GM12878 (cell line): ENCODE data around the gene TRPM1. TPM values are rescaled to one million over a fixed set of nuclear protein-coding genes. Genes with fewer than 3 reads are reported as not detected.

Experiments used
- ATAC-seq: fragments of 200-7000 bp; cut with Tn5 transposase; 3 replicates; pipeline ENCODE4 v1.9.1; 2020; ENCODE audit warnings: mild to moderate bottlenecking, moderate library complexity
- BruUV-seq: library from RNA; stranded (reverse); fragments of 400-500 nt; replicated peaks from 2 replicates; lab custom pipeline; 2021; lab: Mats Ljungman, UMichigan
- CTCF ChIA-PET: fragments of 300-600 bp; sonication (Branson Sonifier 250); formaldehyde crosslinking; extraction: SDS; loops from one replicate; lab custom pipeline; 2021; ENCODE audit warnings: inconsistent platforms; lab: Yijun Ruan, JAX
- POLR2A ChIA-PET: fragments of 350-600 bp; formaldehyde crosslinking; extraction: SDS; loops from one replicate; lab custom pipeline; 2021; ENCODE audit warnings: inconsistent platforms; lab: Charles Lee
- RAD21 ChIA-PET: fragments of 300-600 bp; sonication (Branson Sonifier 250); formaldehyde crosslinking; loops from one replicate; lab custom pipeline; 2023; ENCODE audit warnings: antibody characterized with exemption; ENCODE audit not compliant: unreplicated experiment; lab: Charles Lee
- SMC1A ChIA-PET: fragments of 300-600 bp; sonication (Branson Sonifier 250); formaldehyde crosslinking; loops from one replicate; lab custom pipeline; 2023; ENCODE audit not compliant: unreplicated experiment, uncharacterized antibody; lab: Charles Lee
- DNase-seq: peaks from one replicate; pipeline ENCODE4 v3.0.0-alpha.2; 2011; ENCODE audit warnings: low read depth, low spot score
- FAIRE-seq: peaks from 3 replicates; lab custom pipeline; 2011; peaks lifted over from hg19 to GRCh38; lab: Jason Lieb, UNC
- H2AFZ ChIP-seq: 2 replicates; pipeline ENCODE4 v1.6.0; 2011; ENCODE audit warnings: low read depth, low read length, control low read depth; ENCODE audit not compliant: control insufficient read depth
- H3K27ac ChIP-seq: 2 replicates; pipeline ENCODE4 v1.5.1; 2011; ENCODE audit warnings: control low read depth; ENCODE audit not compliant: control insufficient read depth, insufficient read depth
- H3K27me3 ChIP-seq, 2 experiments: replicated peaks in 1 of 2; 2 replicates each; pipeline versions ENCODE4 v1.6.0 to v1.6.1; 2011; ENCODE audit warnings: low read length in 1 of 2; ENCODE audit not compliant: control insufficient read depth in 2 of 2, insufficient read depth in 2 of 2
- H3K36me3 ChIP-seq, 2 experiments: 2 replicates each; pipeline ENCODE4 v1.5.1; 2011; ENCODE audit warnings: low read length in 1 of 2; ENCODE audit not compliant: control insufficient read depth in 2 of 2, insufficient read depth in 2 of 2
- H3K4me1 ChIP-seq: 2 replicates; pipeline ENCODE4 v1.6.1; 2011; ENCODE audit warnings: mild to moderate bottlenecking, low read length, moderate library complexity, mixed read lengths; ENCODE audit not compliant: control insufficient read depth, insufficient read depth
- H3K4me2 ChIP-seq: 2 replicates; pipeline ENCODE4 v1.6.0; 2011; ENCODE audit warnings: control low read depth; ENCODE audit not compliant: control insufficient read depth, insufficient read depth
- H3K4me3 ChIP-seq: fragments of 200-600 bp; sonication (generic); 2 replicates; pipeline ENCODE4 v1.5.1; 2016
- H3K79me2 ChIP-seq: 2 replicates; pipeline ENCODE4 v1.6.0; 2011; ENCODE audit warnings: low read length; ENCODE audit not compliant: control insufficient read depth, insufficient read depth
- H3K9ac ChIP-seq: 2 replicates; pipeline ENCODE4 v1.8.0; 2011; ENCODE audit warnings: low read length, control low read depth, mixed read lengths; ENCODE audit not compliant: control insufficient read depth, insufficient read depth
- H3K9me3 ChIP-seq: replicated peaks from 3 replicates; pipeline ENCODE4 v1.5.1; 2011; ENCODE audit warnings: mild to moderate bottlenecking, low read length; ENCODE audit not compliant: control insufficient read depth, insufficient read depth
- H4K20me1 ChIP-seq: 2 replicates; pipeline ENCODE4 v1.6.0; 2011; ENCODE audit not compliant: control insufficient read depth, insufficient read depth
- CEBPB ChIP-seq, 2 experiments: fragments of 150-350 bp in 1 of 2; IDR thresholded peaks; 2 replicates each; pipeline ENCODE4 v1.6.1; 2012 to 2014; ENCODE audit warnings: low read depth in 2 of 2, low read length in 2 of 2, borderline replicate concordance in 1 of 2, inconsistent platforms in 1 of 2
- CREM ChIP-seq: IDR thresholded peaks from 2 replicates; pipeline ENCODE4 v1.6.1; 2014; ENCODE audit warnings: antibody characterized with exemption, low read depth
- HCFC1 ChIP-seq: fragments of 150-350 bp; IDR thresholded peaks from 2 replicates; pipeline ENCODE4 v1.6.1; 2014; ENCODE audit warnings: low read length
- IKZF1 ChIP-seq: fragments of 450-650 bp; conservative IDR thresholded peaks from 2 replicates; pipeline ENCODE4 v1.6.1; 2017; ENCODE audit warnings: antibody characterized with exemption, mild to moderate bottlenecking
- JUNB ChIP-seq: IDR thresholded peaks from 2 replicates; pipeline ENCODE4 v1.6.1; 2016; ENCODE audit warnings: antibody characterized with exemption, mild to moderate bottlenecking
- POLR2A ChIP-seq: IDR thresholded peaks from 2 replicates; pipeline ENCODE4 v1.6.1; 2011; ENCODE audit warnings: low read depth, mild to moderate bottlenecking, low read length
- POLR2AphosphoS2 ChIP-seq: IDR thresholded peaks from 2 replicates; pipeline ENCODE4 v1.6.1; 2011; ENCODE audit warnings: low read depth, mild to moderate bottlenecking, low read length, improper control_type of control experiment, moderate library complexity
- RAD21 ChIP-seq: IDR thresholded peaks from 2 replicates; pipeline ENCODE4 v1.6.1; 2011; ENCODE audit warnings: mild to moderate bottlenecking, low read depth, low read length, moderate library complexity; ENCODE audit not compliant: insufficient read depth
- SIN3A ChIP-seq: IDR thresholded peaks from 2 replicates; pipeline ENCODE4 v1.6.1; 2012; ENCODE audit warnings: low read depth, low read length, improper control_type of control experiment
- SMAD5 ChIP-seq: IDR thresholded peaks from 2 replicates; pipeline ENCODE4 v1.6.1; 2016; ENCODE audit warnings: antibody characterized with exemption, low read depth
- SMARCA5 ChIP-seq: fragments of 450-650 bp; IDR thresholded peaks from 2 replicates; pipeline ENCODE4 v1.6.1; 2017; ENCODE audit warnings: mild to moderate bottlenecking
- SMC3 ChIP-seq: IDR thresholded peaks from 2 replicates; pipeline ENCODE4 v1.6.1; 2011; ENCODE audit warnings: low read length, improper control_type of control experiment, borderline replicate concordance
- TARDBP ChIP-seq: IDR thresholded peaks from 2 replicates; pipeline ENCODE4 v1.6.1; 2016; ENCODE audit warnings: borderline replicate concordance
- TBL1XR1 ChIP-seq: IDR thresholded peaks from 2 replicates; pipeline ENCODE4 v1.6.1; 2012; ENCODE audit warnings: low read depth, low read length, improper control_type of control experiment
- YBX1 ChIP-seq: fragments of 450-650 bp; IDR thresholded peaks from 2 replicates; pipeline ENCODE4 v1.6.1; 2016; ENCODE audit warnings: antibody characterized with exemption
- ZNF384 ChIP-seq: IDR thresholded peaks from 2 replicates; pipeline ENCODE4 v1.6.1; 2012; ENCODE audit warnings: low read depth, mild to moderate bottlenecking, low read length, improper control_type of control experiment, borderline replicate concordance
- ZSCAN29 ChIP-seq: fragments of 450-650 bp; IDR thresholded peaks from 2 replicates; pipeline ENCODE4 v1.6.1; 2017; ENCODE audit warnings: mild to moderate bottlenecking, moderate library complexity
- WGBS: methylation state at CpG from one replicate; pipeline ENCODE4 v1.1.6; 2016; ENCODE audit warnings: low lambda C conversion rate; ENCODE audit not compliant: insufficient replicate concordance, insufficient coverage; ENCODE audit errors: missing lambda C conversion rate; 5-methylcytosine and 5-hydroxymethylcytosine counted together
- in situ Hi-C: fragments of 300-500 bp; cut with MboI; formaldehyde crosslinking; loops from 9 replicates; pipeline ENCODE4 v1.14.3; 2018; ENCODE audit warnings: mixed read lengths
- intact Hi-C: fragments of 100-400 bp; cut with micrococcal nuclease; formaldehyde crosslinking; loops from one replicate; pipeline ENCODE4 v1.14.2; 2022; ENCODE audit not compliant: unreplicated experiment
- polyA plus RNA-seq, 11 experiments: library from polyadenylated mRNA; depleted of rRNA in 4 of 11; unstranded in 6 of 11; stranded (reverse) in 5 of 11; fragments of >200 nt; fragmentation: Nextera tagmentation in 4 of 11; fragmentation: Illumina TruSeq in 1 of 11; extraction: Ambion mirVana in 4 of 11; extraction: Trizol in 1 of 11; gene quantifications; 1 replicate in 1 of 11; 2 replicates in 10 of 11; pipeline versions ENCODE4 v1.2.1 to v1.2.3, GENCODE V29; 2011 to 2016; ENCODE audit warnings: inconsistent platforms in 2 of 11, missing spikeins in 2 of 11, low read depth in 1 of 11
- total RNA-seq, 4 experiments: library from RNA; depleted of rRNA in 3 of 4; stranded (reverse); fragments of >200 nt in 3 of 4; fragmentation: Illumina TruSeq in 1 of 4; extraction: Trizol in 1 of 4; gene quantifications; 2 replicates each; pipeline versions ENCODE4 v1.2.1 to v1.2.3, GENCODE V29; 2013 to 2021
- TF ChIP-seq, protein P1 (sequence below): fragments of 450-650 bp; IDR thresholded peaks from 2 replicates; pipeline ENCODE4 v1.6.1; 2017; ENCODE audit warnings: antibody characterized with exemption, mild to moderate bottlenecking, moderate library complexity
- TF ChIP-seq, protein P2 (sequence below): fragments of 450-650 bp; IDR thresholded peaks from 2 replicates; pipeline ENCODE4 v1.6.1; 2017; ENCODE audit warnings: mild to moderate bottlenecking, moderate library complexity

TRPM1 gene
- total and polyA plus RNA-seq, 10 of the 15 experiments (the other 5 are each of a cell fraction or from before 2014, with no cell fraction given): 0.01 to 0.10 (median 0.05) TPM; not detected in 4

DNA sequence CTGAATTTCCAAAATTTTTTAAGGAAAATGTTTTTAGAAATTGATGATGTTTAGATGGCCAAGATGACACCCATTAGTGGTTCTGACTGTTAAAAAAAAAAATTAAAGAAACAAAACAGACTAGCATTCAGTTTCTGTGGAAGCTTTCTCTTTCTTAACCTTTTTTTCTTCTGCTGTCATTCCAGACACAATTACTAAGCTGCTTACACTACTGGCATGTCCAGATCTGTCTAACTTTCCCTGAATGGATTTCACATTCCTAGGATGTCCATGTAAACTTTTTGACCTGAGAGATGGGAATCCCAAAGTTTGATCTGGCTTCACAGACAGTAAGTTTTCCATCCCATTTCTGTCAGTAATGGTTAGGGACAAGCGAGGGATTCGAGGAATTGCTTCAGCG lies 99.8 kb downstream of the TRPM1 start:
- H3K4me3 ChIP-seq: no peak overlapping the region
- H3K4me1 ChIP-seq: peaks cover 19% of the 10 kb centered on the region
- POLR2A ChIA-PET: no interaction called here
- WGBS: 97% methylated on average over 3 of the region's 3 CpGs
- in situ Hi-C loops: loop anchor here (10.0 kb wide), 1 partner anchor 333 kb away; no protein-coding TSS in a partner anchor
- no peak overlapping the region for H3K27ac ChIP-seq
- BruUV-seq: no TSS peak
- H3K4me2 ChIP-seq: no peak overlapping the region
- no peaks in the 10 kb centered on the region for H3K9me3 ChIP-seq
- CTCF ChIA-PET: no interaction called here
- FAIRE-seq (no peak), ATAC-seq (no peak), DNase-seq (no peak)
- intact Hi-C loops: loop anchor here (10.0 kb wide), 1 partner anchor 323 kb away; the partner anchor contains the start of gene KLF13
- H3K9ac ChIP-seq: no peak overlapping the region
- RAD21 ChIA-PET: no interaction called here
- H4K20me1 ChIP-seq: no peaks in the 10 kb centered on the region
- H3K79me2 ChIP-seq: no peaks in the 10 kb centered on the region
- H3K36me3 ChIP-seq: no peaks in the 10 kb centered on the region
- no peak overlapping the region for H2AFZ ChIP-seq
- TF ChIP-seq SMAD5 (no peak), POLR2A (no peak), ZNF384 (no peak), IKZF1 (no peak), SIN3A (no peak), SMARCA5 (no peak), RAD21 (no peak), JUNB (no peak), POLR2AphosphoS2 (no peak), SMC3 (no peak), CEBPB (IDR thresholded peaks at IDR 0.05; ENCODE audit: borderline replicate concordance in 1 of 2, low read depth in 2 of 2, low read length in 2 of 2) (no peak), YBX1 (no peak), ZSCAN29 (no peak), TBL1XR1 (no peak), TARDBP (no peak), CREM (no peak), HCFC1 (no peak)
- TF ChIP-seq, protein P1, sequence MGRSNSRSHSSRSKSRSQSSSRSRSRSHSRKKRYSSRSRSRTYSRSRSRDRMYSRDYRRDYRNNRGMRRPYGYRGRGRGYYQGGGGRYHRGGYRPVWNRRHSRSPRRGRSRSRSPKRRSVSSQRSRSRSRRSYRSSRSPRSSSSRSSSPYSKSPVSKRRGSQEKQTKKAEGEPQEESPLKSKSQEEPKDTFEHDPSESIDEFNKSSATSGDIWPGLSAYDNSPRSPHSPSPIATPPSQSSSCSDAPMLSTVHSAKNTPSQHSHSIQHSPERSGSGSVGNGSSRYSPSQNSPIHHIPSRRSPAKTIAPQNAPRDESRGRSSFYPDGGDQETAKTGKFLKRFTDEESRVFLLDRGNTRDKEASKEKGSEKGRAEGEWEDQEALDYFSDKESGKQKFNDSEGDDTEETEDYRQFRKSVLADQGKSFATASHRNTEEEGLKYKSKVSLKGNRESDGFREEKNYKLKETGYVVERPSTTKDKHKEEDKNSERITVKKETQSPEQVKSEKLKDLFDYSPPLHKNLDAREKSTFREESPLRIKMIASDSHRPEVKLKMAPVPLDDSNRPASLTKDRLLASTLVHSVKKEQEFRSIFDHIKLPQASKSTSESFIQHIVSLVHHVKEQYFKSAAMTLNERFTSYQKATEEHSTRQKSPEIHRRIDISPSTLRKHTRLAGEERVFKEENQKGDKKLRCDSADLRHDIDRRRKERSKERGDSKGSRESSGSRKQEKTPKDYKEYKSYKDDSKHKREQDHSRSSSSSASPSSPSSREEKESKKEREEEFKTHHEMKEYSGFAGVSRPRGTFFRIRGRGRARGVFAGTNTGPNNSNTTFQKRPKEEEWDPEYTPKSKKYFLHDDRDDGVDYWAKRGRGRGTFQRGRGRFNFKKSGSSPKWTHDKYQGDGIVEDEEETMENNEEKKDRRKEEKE: no peak
- TF ChIP-seq, protein P2, sequence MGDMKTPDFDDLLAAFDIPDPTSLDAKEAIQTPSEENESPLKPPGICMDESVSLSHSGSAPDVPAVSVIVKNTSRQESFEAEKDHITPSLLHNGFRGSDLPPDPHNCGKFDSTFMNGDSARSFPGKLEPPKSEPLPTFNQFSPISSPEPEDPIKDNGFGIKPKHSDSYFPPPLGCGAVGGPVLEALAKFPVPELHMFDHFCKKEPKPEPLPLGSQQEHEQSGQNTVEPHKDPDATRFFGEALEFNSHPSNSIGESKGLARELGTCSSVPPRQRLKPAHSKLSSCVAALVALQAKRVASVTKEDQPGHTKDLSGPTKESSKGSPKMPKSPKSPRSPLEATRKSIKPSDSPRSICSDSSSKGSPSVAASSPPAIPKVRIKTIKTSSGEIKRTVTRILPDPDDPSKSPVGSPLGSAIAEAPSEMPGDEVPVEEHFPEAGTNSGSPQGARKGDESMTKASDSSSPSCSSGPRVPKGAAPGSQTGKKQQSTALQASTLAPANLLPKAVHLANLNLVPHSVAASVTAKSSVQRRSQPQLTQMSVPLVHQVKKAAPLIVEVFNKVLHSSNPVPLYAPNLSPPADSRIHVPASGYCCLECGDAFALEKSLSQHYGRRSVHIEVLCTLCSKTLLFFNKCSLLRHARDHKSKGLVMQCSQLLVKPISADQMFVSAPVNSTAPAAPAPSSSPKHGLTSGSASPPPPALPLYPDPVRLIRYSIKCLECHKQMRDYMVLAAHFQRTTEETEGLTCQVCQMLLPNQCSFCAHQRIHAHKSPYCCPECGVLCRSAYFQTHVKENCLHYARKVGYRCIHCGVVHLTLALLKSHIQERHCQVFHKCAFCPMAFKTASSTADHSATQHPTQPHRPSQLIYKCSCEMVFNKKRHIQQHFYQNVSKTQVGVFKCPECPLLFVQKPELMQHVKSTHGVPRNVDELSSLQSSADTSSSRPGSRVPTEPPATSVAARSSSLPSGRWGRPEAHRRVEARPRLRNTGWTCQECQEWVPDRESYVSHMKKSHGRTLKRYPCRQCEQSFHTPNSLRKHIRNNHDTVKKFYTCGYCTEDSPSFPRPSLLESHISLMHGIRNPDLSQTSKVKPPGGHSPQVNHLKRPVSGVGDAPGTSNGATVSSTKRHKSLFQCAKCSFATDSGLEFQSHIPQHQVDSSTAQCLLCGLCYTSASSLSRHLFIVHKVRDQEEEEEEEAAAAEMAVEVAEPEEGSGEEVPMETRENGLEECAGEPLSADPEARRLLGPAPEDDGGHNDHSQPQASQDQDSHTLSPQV: no peak
- H3K27me3 ChIP-seq: no peaks in the 10 kb centered on the region
- SMC1A ChIA-PET: interaction anchor here (0.9 to 1.1 kb wide), 3 partner anchors 12 to 457 kb away, joined by 3 read pairs; no protein-coding TSS in a partner anchor
